GM23338 (cell line): Measurements from ENCODE around the gene FAT1. TPM values are rescaled to one million over a fixed set of nuclear protein-coding genes. Genes with fewer than 3 reads are reported as not detected.

ENCODE experiments used
- ATAC-seq: fragments of 200-7000 bp; cut with Tn5 transposase; 3 replicates; pipeline ENCODE4 v1.9.1; 2020
- DNase-seq: peaks from one replicate; pipeline ENCODE4 v3.0.0-alpha.2; 2015; ENCODE audit warnings: low spot score
- H2AFZ ChIP-seq: fragments of 200-600 bp; sonication (generic); 2 replicates; pipeline ENCODE4 v1.8.0; 2016; ENCODE audit warnings: antibody characterized with exemption, mild to moderate bottlenecking, moderate library complexity
- H3F3A ChIP-seq: fragments of 200-600 bp; sonication (generic); replicated peaks from 2 replicates; pipeline ENCODE4 v1.8.0; 2017; ENCODE audit warnings: antibody characterized with exemption, mixed run types, low read depth
- H3K27ac ChIP-seq: fragments of 200-600 bp; sonication (generic); 2 replicates; pipeline ENCODE4 v1.6.1; 2016; ENCODE audit warnings: low read depth
- H3K27me3 ChIP-seq: fragments of 200-600 bp; sonication (generic); 2 replicates; pipeline ENCODE4 v1.8.0; 2016; ENCODE audit warnings: mild to moderate bottlenecking, mixed run types, moderate library complexity; ENCODE audit not compliant: insufficient read depth
- H3K36me3 ChIP-seq: fragments of 200-600 bp; sonication (generic); 2 replicates; pipeline ENCODE4 v1.8.0; 2016; ENCODE audit warnings: mild to moderate bottlenecking; ENCODE audit not compliant: insufficient read depth
- H3K4me1 ChIP-seq: fragments of 200-600 bp; sonication (generic); 2 replicates; pipeline ENCODE4 v1.8.0; 2016; ENCODE audit warnings: mild to moderate bottlenecking, moderate library complexity; ENCODE audit not compliant: insufficient read depth
- H3K4me2 ChIP-seq: fragments of 200-600 bp; sonication (generic); 2 replicates; pipeline ENCODE4 v1.7.1; 2017; ENCODE audit warnings: mixed run types
- H3K4me3 ChIP-seq: fragments of 200-600 bp; sonication (generic); 2 replicates; pipeline ENCODE4 v1.6.1; 2016; ENCODE audit warnings: mixed run types
- H3K79me2 ChIP-seq: fragments of 200-600 bp; sonication (generic); replicated peaks from 2 replicates; pipeline ENCODE4 v1.8.0; 2017; ENCODE audit warnings: mild to moderate bottlenecking; ENCODE audit not compliant: insufficient read depth
- H3K9me2 ChIP-seq: fragments of 200-600 bp; sonication (generic); 2 replicates; pipeline ENCODE4 v1.8.0; 2017; ENCODE audit not compliant: insufficient read depth
- H4K20me1 ChIP-seq: fragments of 200-600 bp; sonication (generic); replicated peaks from 2 replicates; pipeline ENCODE4 v1.8.0; 2017; ENCODE audit warnings: mild to moderate bottlenecking; ENCODE audit not compliant: insufficient read depth
- H3K27ac Mint-ChIP-seq: 2 replicates; pipeline ENCODE4 v1.8.0; 2020; ENCODE audit warnings: inconsistent platforms, mild to moderate bottlenecking, moderate library complexity, mixed read lengths
- H3K27me3 Mint-ChIP-seq: 3 replicates; pipeline ENCODE4 v1.8.0; 2022; ENCODE audit warnings: low read depth, mild to moderate bottlenecking, moderate library complexity, mixed read lengths, inconsistent platforms; ENCODE audit not compliant: insufficient read depth, poor library complexity
- H3K36me3 Mint-ChIP-seq: 3 replicates; pipeline ENCODE4 v1.8.0; 2021; ENCODE audit warnings: low read depth, mild to moderate bottlenecking, inconsistent platforms, moderate library complexity, mixed read lengths
- H3K4me1 Mint-ChIP-seq: 3 replicates; pipeline ENCODE4 v1.8.0; 2020; ENCODE audit warnings: mild to moderate bottlenecking, inconsistent platforms, mixed read lengths
- H3K4me3 Mint-ChIP-seq: 3 replicates; pipeline ENCODE4 v1.8.0; 2021; ENCODE audit warnings: moderate library complexity, mild to moderate bottlenecking, inconsistent platforms, mixed read lengths
- H3K9me3 Mint-ChIP-seq: 3 replicates; pipeline ENCODE4 v1.8.0; 2020; ENCODE audit warnings: moderate library complexity, mild to moderate bottlenecking, inconsistent platforms, mixed read lengths
- CREB1 ChIP-seq: fragments of 250-450 bp; sonication (Bioruptor Pico); IDR thresholded peaks from 2 replicates; pipeline ENCODE4 v1.5.0; 2020; ENCODE audit warnings: low read depth, mild to moderate bottlenecking, moderate library complexity
- EZH2 ChIP-seq: fragments of 200-600 bp; sonication (generic); IDR thresholded peaks from one replicate; pipeline ENCODE4 v1.8.0; 2017; ENCODE audit warnings: antibody characterized with exemption, mild to moderate bottlenecking, low read depth; ENCODE audit not compliant: unreplicated experiment
- EZH2phosphoT487 ChIP-seq: fragments of 200-600 bp; sonication (generic); IDR thresholded peaks from one replicate; pipeline ENCODE4 v1.8.1; 2018; ENCODE audit warnings: antibody characterized with exemption; ENCODE audit not compliant: unreplicated experiment
- JUNB ChIP-seq: IDR thresholded peaks from one replicate; pipeline ENCODE4 v1.6.1; 2016; ENCODE audit warnings: antibody characterized with exemption; ENCODE audit not compliant: unreplicated experiment
- NANOG ChIP-seq: IDR thresholded peaks from 2 replicates; pipeline ENCODE4 v1.6.1; 2016; ENCODE audit warnings: antibody characterized with exemption, borderline replicate concordance
- POLR2AphosphoS5 ChIP-seq: IDR thresholded peaks from 2 replicates; pipeline ENCODE4 v1.6.1; 2016; ENCODE audit warnings: antibody characterized with exemption, low read depth
- STAT1 ChIP-seq: IDR thresholded peaks from one replicate; pipeline ENCODE4 v1.6.1; 2016; ENCODE audit warnings: antibody characterized with exemption; ENCODE audit not compliant: unreplicated experiment
- ZNF114 ChIP-seq: fragments of 250-450 bp; sonication (Bioruptor Pico); IDR thresholded peaks from 2 replicates; pipeline ENCODE4 v1.5.0; 2020; ENCODE audit warnings: mild to moderate bottlenecking, moderate library complexity
- ZNF331 ChIP-seq: fragments of 250-450 bp; sonication (Bioruptor Pico); IDR thresholded peaks from 2 replicates; pipeline ENCODE4 v1.5.0; 2020; ENCODE audit warnings: low read depth, mild to moderate bottlenecking, moderate library complexity
- polyA plus RNA-seq: library from polyadenylated mRNA; unstranded; fragments of >200 nt; fragmentation: Nextera tagmentation; extraction: Ambion mirVana; gene quantifications from 2 replicates; pipeline ENCODE4 v1.2.1, GENCODE V29; 2016
- total RNA-seq: library from RNA; depleted of rRNA; stranded (reverse); fragments of >200 nt; shearing (Covaris generic); gene quantifications from 2 replicates; pipeline ENCODE4 v1.2.3, GENCODE V29; 2014
- TF ChIP-seq, protein P1 (sequence below): IDR thresholded peaks from one replicate; pipeline ENCODE4 v1.6.1; 2018; ENCODE audit warnings: antibody characterized with exemption; ENCODE audit not compliant: unreplicated experiment
- TF ChIP-seq, protein P2 (sequence below), 2 experiments: fragments of 200-600 bp in 1 of 2; sonication (generic) in 1 of 2; conservative IDR thresholded peaks; 2 replicates each; pipeline versions ENCODE4 v1.5.1 to v1.6.1; 2016 to 2017; ENCODE audit warnings: antibody characterized with exemption in 2 of 2, low read depth in 2 of 2, mild to moderate bottlenecking in 2 of 2, moderate library complexity in 1 of 2
- TF ChIP-seq, protein P3 (sequence below): fragments of 250-450 bp; sonication (Bioruptor Pico); IDR thresholded peaks from 2 replicates; pipeline ENCODE4 v1.5.0; 2020; ENCODE audit warnings: mild to moderate bottlenecking, moderate library complexity
- TF ChIP-seq, protein P4 (sequence below): IDR thresholded peaks from 2 replicates; pipeline ENCODE4 v1.6.1; 2016; ENCODE audit warnings: antibody characterized with exemption

FAT1 gene
- total and polyA plus RNA-seq, 2 experiments from 2014 or later = 37.6 to 137 TPM

DNA sequence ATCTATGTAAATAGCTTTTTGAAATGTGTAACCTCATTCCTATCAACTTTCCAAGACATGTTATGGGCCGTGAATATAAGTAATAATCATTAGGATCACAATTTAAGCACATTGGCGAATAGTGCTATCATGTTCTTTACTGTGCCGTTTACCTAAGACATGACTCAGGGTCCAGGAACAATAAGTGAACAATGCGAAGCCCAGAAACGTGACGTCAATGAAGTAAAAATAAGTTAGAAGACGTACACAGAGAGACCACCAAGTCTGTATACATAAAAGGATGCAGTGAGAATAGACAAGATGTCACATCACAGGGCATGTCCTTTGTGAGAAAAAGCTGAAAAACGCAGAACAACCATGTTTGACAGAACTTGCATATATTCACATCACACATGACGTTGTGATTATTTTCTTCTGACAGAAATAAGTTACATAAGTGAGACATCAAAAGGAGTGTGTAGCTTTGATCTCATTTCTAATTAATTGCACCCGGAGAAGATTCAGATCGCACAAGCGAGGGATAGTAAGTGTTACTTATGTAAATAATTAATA lies 49.4 kb upstream of the FAT1 start:
- Histone ChIP-seq H3F3A (no peaks in the 10 kb centered on the region), H3K27ac (no peak overlapping the region), H3K27me3 (no peaks in the 10 kb centered on the region), H3K4me1 (no peaks in the 10 kb centered on the region), H3K36me3 (no peaks in the 10 kb centered on the region), H2AFZ (no peak overlapping the region), H3K79me2 (no peaks in the 10 kb centered on the region), H3K4me3 (no peak overlapping the region), H4K20me1 (no peaks in the 10 kb centered on the region), H3K9me2 (no peaks in the 10 kb centered on the region), H3K4me2 (no peak overlapping the region)
- Mint-ChIP-seq H3K4me1 (no peaks in the 10 kb centered on the region), H3K27ac (no peak overlapping the region), H3K4me3 (no peak overlapping the region), H3K27me3 (no peaks in the 10 kb centered on the region), H3K36me3 (no peaks in the 10 kb centered on the region), H3K9me3 (no peaks in the 10 kb centered on the region)
- no peak for ATAC-seq
- no peak for DNase-seq
- TF ChIP-seq, protein P1, sequence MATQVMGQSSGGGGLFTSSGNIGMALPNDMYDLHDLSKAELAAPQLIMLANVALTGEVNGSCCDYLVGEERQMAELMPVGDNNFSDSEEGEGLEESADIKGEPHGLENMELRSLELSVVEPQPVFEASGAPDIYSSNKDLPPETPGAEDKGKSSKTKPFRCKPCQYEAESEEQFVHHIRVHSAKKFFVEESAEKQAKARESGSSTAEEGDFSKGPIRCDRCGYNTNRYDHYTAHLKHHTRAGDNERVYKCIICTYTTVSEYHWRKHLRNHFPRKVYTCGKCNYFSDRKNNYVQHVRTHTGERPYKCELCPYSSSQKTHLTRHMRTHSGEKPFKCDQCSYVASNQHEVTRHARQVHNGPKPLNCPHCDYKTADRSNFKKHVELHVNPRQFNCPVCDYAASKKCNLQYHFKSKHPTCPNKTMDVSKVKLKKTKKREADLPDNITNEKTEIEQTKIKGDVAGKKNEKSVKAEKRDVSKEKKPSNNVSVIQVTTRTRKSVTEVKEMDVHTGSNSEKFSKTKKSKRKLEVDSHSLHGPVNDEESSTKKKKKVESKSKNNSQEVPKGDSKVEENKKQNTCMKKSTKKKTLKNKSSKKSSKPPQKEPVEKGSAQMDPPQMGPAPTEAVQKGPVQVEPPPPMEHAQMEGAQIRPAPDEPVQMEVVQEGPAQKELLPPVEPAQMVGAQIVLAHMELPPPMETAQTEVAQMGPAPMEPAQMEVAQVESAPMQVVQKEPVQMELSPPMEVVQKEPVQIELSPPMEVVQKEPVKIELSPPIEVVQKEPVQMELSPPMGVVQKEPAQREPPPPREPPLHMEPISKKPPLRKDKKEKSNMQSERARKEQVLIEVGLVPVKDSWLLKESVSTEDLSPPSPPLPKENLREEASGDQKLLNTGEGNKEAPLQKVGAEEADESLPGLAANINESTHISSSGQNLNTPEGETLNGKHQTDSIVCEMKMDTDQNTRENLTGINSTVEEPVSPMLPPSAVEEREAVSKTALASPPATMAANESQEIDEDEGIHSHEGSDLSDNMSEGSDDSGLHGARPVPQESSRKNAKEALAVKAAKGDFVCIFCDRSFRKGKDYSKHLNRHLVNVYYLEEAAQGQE = no peak
- TF ChIP-seq EZH2phosphoT487 (no peak), STAT1 (no peak), JUNB (no peak), NANOG (no peak), CREB1 (CRISPR knock-in tag) (no peak), POLR2AphosphoS5 (no peak), ZNF114 (CRISPR knock-in tag) (no peak), EZH2 (no peak), ZNF331 (CRISPR knock-in tag) (no peak)
- TF ChIP-seq, protein P2, sequence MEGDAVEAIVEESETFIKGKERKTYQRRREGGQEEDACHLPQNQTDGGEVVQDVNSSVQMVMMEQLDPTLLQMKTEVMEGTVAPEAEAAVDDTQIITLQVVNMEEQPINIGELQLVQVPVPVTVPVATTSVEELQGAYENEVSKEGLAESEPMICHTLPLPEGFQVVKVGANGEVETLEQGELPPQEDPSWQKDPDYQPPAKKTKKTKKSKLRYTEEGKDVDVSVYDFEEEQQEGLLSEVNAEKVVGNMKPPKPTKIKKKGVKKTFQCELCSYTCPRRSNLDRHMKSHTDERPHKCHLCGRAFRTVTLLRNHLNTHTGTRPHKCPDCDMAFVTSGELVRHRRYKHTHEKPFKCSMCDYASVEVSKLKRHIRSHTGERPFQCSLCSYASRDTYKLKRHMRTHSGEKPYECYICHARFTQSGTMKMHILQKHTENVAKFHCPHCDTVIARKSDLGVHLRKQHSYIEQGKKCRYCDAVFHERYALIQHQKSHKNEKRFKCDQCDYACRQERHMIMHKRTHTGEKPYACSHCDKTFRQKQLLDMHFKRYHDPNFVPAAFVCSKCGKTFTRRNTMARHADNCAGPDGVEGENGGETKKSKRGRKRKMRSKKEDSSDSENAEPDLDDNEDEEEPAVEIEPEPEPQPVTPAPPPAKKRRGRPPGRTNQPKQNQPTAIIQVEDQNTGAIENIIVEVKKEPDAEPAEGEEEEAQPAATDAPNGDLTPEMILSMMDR (conservative IDR thresholded peaks at IDR 0.05; ENCODE audit: low read depth in 2 of 2) = no peak
- TF ChIP-seq, protein P3, sequence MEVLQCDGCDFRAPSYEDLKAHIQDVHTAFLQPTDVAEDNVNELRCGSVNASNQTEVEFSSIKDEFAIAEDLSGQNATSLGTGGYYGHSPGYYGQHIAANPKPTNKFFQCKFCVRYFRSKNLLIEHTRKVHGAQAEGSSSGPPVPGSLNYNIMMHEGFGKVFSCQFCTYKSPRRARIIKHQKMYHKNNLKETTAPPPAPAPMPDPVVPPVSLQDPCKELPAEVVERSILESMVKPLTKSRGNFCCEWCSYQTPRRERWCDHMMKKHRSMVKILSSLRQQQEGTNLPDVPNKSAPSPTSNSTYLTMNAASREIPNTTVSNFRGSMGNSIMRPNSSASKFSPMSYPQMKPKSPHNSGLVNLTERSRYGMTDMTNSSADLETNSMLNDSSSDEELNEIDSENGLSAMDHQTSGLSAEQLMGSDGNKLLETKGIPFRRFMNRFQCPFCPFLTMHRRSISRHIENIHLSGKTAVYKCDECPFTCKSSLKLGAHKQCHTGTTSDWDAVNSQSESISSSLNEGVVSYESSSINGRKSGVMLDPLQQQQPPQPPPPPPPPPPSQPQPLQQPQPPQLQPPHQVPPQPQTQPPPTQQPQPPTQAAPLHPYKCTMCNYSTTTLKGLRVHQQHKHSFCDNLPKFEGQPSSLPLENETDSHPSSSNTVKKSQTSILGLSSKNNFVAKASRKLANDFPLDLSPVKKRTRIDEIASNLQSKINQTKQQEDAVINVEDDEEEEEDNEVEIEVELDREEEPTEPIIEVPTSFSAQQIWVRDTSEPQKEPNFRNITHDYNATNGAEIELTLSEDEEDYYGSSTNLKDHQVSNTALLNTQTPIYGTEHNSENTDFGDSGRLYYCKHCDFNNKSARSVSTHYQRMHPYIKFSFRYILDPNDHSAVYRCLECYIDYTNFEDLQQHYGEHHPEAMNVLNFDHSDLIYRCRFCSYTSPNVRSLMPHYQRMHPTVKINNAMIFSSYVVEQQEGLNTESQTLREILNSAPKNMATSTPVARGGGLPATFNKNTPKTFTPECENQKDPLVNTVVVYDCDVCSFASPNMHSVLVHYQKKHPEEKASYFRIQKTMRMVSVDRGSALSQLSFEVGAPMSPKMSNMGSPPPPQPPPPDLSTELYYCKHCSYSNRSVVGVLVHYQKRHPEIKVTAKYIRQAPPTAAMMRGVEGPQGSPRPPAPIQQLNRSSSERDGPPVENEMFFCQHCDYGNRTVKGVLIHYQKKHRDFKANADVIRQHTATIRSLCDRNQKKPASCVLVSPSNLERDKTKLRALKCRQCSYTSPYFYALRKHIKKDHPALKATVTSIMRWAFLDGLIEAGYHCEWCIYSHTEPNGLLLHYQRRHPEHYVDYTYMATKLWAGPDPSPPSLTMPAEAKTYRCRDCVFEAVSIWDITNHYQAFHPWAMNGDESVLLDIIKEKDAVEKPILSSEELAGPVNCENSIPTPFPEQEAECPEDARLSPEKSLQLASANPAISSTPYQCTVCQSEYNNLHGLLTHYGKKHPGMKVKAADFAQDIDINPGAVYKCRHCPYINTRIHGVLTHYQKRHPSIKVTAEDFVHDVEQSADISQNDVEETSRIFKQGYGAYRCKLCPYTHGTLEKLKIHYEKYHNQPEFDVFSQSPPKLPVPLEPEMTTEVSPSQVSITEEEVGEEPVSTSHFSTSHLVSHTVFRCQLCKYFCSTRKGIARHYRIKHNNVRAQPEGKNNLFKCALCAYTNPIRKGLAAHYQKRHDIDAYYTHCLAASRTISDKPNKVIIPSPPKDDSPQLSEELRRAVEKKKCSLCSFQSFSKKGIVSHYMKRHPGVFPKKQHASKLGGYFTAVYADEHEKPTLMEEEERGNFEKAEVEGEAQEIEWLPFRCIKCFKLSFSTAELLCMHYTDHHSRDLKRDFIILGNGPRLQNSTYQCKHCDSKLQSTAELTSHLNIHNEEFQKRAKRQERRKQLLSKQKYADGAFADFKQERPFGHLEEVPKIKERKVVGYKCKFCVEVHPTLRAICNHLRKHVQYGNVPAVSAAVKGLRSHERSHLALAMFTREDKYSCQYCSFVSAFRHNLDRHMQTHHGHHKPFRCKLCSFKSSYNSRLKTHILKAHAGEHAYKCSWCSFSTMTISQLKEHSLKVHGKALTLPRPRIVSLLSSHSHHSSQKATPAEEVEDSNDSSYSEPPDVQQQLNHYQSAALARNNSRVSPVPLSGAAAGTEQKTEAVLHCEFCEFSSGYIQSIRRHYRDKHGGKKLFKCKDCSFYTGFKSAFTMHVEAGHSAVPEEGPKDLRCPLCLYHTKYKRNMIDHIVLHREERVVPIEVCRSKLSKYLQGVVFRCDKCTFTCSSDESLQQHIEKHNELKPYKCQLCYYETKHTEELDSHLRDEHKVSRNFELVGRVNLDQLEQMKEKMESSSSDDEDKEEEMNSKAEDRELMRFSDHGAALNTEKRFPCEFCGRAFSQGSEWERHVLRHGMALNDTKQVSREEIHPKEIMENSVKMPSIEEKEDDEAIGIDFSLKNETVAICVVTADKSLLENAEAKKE (CRISPR knock-in tag) = no peak
- TF ChIP-seq, protein P4, sequence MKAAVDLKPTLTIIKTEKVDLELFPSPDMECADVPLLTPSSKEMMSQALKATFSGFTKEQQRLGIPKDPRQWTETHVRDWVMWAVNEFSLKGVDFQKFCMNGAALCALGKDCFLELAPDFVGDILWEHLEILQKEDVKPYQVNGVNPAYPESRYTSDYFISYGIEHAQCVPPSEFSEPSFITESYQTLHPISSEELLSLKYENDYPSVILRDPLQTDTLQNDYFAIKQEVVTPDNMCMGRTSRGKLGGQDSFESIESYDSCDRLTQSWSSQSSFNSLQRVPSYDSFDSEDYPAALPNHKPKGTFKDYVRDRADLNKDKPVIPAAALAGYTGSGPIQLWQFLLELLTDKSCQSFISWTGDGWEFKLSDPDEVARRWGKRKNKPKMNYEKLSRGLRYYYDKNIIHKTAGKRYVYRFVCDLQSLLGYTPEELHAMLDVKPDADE = no peak
